SU-DHL-6 (cell line): ENCODE results near the gene PNLIPRP3.

Experiments used
- EZH2phosphoT487 ChIP-seq: fragments of 200-600 bp; sonication (generic), shearing (Covaris generic); conservative IDR thresholded peaks from 2 replicates; pipeline ENCODE4 v1.6.1; 2018; ENCODE audit warnings: mild to moderate bottlenecking, antibody characterized with exemption, low read length, moderate library complexity, mixed read lengths
- TF ChIP-seq, protein P1 (sequence below): fragments of 200-600 bp; sonication (generic); IDR thresholded peaks from one replicate; pipeline ENCODE4 v1.5.1; 2017; ENCODE audit warnings: antibody characterized with exemption, mild to moderate bottlenecking, low read length, moderate library complexity; ENCODE audit not compliant: insufficient read depth, poor library complexity, severe bottlenecking

GRCh38 chr10:116522803-116523381 is 95.2 kb downstream of the PNLIPRP3 start:
- TF ChIP-seq, protein P1, sequence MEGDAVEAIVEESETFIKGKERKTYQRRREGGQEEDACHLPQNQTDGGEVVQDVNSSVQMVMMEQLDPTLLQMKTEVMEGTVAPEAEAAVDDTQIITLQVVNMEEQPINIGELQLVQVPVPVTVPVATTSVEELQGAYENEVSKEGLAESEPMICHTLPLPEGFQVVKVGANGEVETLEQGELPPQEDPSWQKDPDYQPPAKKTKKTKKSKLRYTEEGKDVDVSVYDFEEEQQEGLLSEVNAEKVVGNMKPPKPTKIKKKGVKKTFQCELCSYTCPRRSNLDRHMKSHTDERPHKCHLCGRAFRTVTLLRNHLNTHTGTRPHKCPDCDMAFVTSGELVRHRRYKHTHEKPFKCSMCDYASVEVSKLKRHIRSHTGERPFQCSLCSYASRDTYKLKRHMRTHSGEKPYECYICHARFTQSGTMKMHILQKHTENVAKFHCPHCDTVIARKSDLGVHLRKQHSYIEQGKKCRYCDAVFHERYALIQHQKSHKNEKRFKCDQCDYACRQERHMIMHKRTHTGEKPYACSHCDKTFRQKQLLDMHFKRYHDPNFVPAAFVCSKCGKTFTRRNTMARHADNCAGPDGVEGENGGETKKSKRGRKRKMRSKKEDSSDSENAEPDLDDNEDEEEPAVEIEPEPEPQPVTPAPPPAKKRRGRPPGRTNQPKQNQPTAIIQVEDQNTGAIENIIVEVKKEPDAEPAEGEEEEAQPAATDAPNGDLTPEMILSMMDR = no peak
- TF ChIP-seq EZH2phosphoT487 = no peak
